Bone marrow (tissue), 2 donors: ENCODE measurements around the gene HBA2.
"Not testable (repeated sequence)": the region's sequence is repeated elsewhere in the genome, so short reads cannot be mapped to it uniquely, and the experiment has no call there.

Source experiments
- DNase-seq, 2 donors: peaks; one replicate each; lab custom pipeline; 2025; lab: John Stamatoyannopoulos, UW

Gene HBA2

GRCh38 chr16:155031-155398, 17.7 kb upstream of the HBA2 start:
- DNase-seq, result no peak

- DNase-seq, result no peak
Measured at GRCh38 chr16:159136-159849, 13.4 kb upstream of the HBA2 start.

DNA sequence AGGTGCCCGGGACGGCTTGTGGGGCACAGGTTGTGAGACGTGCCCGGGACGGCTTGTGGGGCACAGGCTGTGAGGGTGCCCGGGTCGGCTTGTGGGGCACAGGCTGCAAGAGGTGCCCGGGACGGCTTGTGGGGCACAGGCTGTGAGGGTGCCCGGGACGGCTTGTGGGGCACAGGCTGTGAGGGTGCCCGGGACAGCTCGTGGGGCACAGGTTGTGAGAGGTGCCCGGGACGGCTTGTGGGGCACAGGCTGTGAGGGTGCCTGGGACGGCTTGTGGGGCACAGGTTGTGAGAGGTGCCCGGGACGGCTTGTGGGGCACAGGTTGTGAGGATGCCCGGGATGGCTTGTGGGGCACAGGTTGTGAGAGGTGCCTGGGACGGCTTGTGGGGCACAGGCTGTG, 12.4 kb upstream of the HBA2 start:
- DNase-seq, result not testable (repeated sequence)

GRCh38 chr16:160691-161190, 11.9 kb upstream of the HBA2 start:
- no peak for DNase-seq

GRCh38 chr16:162271-162991, 10.2 kb upstream of the HBA2 start:
- DNase-seq, result no peak

DNA sequence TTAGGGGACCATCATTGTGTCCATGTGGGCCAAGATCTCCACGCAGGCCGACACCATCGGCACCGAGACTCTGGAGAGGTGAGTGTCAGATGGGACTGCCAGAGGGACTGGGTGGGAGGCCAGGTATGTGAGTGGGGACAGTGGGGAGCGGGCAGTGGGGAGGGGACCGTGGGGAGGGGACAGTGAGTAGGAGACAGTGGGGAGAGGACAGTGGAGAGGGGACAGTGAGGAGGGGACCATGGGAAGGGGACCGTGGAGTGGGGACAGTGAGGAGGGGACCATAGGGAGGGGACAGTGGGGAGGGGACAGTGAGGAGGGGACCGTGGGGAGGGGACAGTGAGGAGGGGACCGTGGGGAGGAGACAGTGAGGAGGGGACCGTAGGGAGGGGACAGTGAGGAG, 9.5 kb upstream of the HBA2 start:
- DNase-seq, result not testable (repeated sequence)

GRCh38 chr16:163696-164095, 9.0 kb upstream of the HBA2 start:
- DNase-seq, result not testable (repeated sequence)

DNA sequence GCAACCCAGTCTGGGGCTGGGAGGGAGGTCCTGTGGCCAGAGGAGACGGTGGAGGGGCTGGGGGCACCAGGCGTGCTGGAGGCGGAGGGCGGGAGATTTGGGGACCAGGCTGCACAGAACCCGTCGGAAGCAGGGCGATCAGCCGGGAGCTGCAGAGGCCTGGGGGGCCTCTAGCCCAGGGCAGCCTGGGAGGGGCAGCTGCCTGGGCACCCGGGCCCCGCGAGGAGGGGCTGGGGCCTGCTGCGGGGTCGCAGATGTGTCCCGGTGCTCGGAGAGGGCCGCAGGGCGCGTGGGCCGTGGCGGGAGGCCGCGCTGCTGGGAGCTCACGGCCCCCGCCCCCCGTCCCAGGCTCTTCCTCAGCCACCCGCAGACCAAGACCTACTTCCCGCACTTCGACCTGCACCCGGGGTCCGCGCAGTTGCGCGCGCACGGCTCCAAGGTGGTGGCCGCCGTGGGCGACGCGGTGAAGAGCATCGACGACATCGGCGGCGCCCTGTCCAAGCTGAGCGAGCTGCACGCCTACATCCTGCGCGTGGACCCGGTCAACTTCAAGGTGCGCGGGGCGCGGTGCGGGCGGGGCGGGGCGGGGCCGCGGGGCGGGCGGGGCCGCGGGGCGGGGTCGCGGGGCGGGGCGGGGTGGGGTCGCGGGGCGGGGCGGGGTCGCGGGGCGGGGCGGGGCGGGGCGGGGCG, 8.4 kb upstream of the HBA2 start:
- DNase-seq, result not testable (repeated sequence)

DNA sequence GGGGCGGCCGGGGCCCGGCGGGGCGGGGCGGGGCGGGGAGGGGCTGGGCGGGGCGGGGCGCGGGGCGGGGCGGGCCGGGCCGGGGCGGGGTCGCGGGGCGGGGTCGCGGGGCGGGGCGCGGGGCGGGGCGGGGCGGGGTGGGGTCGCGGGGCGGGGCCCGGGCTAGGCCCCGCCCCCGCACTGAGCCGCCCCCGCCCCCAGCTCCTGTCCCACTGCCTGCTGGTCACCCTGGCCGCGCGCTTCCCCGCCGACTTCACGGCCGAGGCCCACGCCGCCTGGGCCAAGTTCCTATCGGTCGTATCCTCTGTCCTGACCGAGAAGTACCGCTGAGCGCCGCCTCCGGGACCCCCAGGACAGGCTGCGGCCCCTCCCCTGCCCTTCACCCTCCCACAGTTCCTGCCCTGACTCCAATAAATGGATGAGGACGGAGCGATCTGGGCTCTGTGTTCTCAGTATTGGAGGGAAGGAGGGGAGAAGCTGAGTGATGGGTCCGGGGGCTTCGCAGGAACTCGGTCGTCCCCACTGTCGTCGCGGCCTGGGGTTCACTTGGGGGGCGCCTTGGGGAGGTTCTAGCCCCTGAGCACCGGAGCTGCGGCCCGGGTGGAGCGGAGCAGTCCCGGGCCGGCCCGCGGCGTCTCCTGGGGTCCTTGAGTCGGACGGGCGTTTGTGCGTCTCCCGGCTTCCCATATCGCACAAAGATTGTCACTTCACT, 7.7 kb upstream of the HBA2 start:
- DNase-seq, result no peak

DNA sequence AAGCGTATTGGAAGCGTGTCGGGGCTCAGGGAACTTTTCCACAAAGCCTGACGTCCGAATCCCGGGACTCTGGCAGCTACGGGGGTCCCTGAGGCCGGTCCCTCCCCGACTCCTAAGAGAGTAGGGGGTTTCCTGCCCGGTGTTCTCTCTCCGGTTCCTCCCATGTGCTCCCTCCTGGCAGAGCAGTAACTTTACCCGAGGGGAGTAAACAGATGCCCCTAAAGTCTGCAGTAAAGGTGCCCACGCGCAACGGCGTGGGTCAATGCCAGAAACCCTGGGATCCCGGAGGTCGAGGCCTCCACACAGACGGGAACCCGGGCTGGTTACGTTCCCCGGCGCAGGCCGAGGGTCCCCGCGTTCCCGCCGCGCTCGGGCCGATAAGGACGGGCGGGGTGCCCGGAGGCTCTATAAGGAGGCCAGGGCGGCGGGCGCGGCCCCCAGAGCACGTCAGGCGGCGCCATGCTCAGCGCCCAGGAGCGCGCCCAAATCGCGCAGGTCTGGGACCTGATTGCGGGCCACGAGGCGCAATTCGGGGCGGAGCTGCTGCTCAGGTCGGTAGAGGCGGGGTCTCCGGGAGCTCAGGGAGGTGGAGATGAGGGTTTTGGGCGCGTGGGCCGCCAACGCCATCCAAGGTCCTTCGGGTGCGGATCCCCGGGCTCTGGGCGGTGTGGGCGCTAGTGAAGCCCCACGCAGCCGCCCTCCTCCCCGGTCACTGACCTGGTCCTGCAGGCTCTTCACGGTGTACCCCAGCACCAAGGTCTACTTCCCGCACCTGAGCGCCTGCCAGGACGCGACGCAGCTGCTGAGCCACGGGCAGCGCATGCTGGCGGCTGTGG, 6.9 kb upstream of the HBA2 start, which contains the start of gene HBM:
TSS of gene HBM (plus strand) at position 440 of the 836 bp plus-strand sequence. CDS start at position 460, 20 bp downstream.
- DNase-seq, result no peak

DNA sequence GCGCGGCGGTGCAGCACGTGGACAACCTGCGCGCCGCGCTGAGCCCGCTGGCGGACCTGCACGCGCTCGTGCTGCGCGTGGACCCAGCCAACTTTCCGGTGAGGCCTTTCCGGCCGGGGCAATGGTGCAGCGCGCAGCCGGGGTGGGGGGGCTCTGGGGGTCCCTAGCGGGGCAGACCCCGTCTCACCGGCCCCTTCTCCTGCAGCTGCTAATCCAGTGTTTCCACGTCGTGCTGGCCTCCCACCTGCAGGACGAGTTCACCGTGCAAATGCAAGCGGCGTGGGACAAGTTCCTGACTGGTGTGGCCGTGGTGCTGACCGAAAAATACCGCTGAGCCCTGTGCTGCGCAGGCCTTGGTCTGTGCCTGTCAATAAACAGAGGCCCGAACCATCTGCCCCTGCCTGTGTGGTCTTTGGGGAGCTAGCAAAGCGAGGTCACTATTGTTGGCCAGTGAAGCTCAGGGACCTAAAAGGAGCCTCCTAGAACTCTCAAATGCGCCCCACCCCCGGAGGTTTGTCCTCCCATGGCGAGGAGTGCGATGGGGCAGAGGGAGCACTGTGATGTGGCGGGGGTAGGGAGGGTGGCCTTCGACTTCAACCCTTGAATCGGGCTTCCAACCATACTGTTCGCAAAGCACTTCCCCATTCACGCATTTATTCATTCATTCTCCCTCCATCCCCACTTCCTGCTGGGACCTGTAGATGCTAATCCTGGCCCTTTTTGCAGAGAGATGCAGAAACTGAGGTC, 6.1 kb upstream of the HBA2 start:
- DNase-seq, result no peak

DNA sequence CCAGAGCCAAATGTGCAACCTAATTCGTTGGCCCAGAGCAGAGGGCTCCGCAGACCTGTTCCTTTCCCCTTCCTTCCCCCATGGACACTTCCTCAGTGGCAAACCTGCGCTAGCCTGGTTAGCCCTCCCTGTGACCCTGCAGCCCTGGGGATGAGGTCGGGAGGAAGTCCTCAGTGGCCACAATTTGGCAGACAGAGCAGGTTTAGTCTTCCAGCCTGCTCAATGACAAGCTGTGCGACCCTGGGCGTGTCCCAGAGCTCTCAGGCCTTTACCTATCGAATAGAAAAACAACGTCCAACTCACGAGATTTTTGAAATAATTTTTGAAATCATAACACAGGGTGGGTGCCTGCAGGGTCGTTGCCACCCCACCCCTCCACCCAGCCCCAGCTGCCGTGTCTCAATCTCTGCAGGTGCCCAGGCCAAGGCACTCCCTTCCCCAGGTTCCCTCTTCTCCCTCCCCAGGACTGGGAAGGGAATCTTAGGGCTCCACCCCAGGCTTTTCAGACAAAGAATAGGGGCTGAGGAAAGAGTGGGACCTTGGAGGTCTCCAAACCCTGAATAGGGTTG, 5.5 kb upstream of the HBA2 start:
- DNase-seq, result no peak

GRCh38 chr16:168424-168823, 4.3 kb upstream of the HBA2 start:
- DNase-seq, result no peak

DNA sequence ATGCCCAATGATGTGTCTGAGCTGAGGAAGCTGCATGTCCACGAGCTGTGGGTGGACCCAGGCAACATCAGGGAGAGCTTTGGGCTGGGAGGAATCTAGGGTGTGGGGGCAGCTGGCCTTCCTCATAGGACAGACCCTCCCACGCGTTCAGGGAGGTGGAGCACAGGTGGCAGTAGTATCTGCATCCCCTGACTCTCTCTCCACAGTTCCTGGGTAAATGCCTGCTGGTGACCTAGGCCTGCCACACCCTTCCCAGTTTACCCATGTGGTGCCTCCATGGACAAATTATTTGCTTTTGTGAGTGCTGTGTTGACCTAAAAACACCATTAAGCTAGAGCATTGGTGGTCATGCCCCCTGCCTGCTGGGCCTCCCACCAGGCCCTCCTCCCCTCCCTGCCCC, 3.7 kb upstream of the HBA2 start:
- no peak for DNase-seq

- DNase-seq, result not testable (repeated sequence)
Measured at GRCh38 chr16:170088-170507, 2.6 kb upstream of the HBA2 start.

DNA sequence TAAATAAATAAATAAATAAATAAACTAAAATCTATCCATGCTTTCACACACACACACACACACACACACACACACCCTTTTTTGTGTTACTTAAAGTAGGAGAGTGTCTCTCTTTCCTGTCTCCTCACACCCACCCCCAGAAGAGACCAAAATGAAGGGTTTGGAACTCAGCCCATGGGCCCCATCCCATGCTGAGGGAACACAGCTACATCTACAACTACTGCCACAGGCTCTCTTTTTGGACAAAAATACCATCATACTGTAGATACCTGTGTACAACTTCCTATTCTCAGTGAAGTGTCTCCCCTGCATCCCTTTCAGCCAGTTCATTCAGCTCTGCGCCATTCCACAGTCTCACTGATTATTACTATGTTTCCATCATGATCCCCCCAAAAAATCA, 1.9 kb upstream of the HBA2 start:
- DNase-seq, result no peak

DNA sequence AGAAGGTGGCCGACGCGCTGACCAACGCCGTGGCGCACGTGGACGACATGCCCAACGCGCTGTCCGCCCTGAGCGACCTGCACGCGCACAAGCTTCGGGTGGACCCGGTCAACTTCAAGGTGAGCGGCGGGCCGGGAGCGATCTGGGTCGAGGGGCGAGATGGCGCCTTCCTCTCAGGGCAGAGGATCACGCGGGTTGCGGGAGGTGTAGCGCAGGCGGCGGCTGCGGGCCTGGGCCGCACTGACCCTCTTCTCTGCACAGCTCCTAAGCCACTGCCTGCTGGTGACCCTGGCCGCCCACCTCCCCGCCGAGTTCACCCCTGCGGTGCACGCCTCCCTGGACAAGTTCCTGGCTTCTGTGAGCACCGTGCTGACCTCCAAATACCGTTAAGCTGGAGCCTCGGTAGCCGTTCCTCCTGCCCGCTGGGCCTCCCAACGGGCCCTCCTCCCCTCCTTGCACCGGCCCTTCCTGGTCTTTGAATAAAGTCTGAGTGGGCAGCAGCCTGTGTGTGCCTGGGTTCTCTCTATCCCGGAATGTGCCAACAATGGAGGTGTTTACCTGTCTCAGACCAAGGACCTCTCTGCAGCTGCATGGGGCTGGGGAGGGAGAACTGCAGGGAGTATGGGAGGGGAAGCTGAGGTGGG, 657 bp downstream of the HBA2 start:
- DNase-seq, result not testable (repeated sequence)

DNA sequence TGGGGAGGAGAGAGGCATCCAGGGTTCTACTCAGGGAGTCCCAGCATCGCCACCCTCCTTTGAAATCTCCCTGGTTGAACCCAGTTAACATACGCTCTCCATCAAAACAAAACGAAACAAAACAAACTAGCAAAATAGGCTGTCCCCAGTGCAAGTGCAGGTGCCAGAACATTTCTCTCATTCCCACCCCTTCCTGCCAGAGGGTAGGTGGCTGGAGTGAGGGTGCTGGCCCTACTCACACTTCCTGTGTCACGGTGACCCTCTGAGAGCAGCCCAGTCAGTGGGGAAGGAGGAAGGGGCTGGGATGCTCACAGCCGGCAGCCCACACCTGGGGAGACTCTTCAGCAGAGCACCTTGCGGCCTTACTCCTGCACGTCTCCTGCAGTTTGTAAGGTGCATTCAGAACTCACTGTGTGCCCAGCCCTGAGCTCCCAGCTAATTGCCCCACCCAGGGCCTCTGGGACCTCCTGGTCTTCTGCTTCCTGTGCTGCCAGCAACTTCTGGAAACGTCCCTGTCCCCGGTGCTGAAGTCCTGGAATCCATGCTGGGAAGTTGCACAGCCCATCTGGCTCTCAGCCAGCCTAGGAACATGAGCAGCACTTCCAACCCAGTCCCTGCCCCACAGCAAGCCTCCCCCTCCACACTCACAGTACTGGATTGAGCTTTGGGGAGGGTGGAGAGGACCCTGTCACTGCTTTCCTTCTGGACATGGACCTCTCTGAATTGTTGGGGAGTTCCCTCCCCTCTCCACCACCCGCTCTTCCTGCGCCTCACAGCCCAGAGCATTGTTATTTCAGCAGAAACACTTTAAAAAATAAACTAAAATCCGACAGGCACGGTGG, 1.5 kb downstream of the HBA2 start:
- not testable (repeated sequence) for DNase-seq
